H1 (cell line): ENCODE data around the gene CABLES2. TPM values are rescaled to one million over a fixed set of nuclear protein-coding genes. Genes with fewer than 3 reads are reported as not detected.

Source experiments
- CTCF ChIA-PET: fragments of 300-600 bp; sonication (Branson Sonifier 250); formaldehyde crosslinking; loops from one replicate; lab custom pipeline; 2021; ENCODE audit not compliant: partially characterized antibody; lab: Charles Lee
- POLR2A ChIA-PET: fragments of 300-600 bp; sonication (Branson Sonifier 250); formaldehyde crosslinking; loops from one replicate; lab custom pipeline; 2021; ENCODE audit warnings: inconsistent platforms; ENCODE audit not compliant: partially characterized antibody; lab: Charles Lee
- DNase-seq, 2 experiments: peaks; one replicate each; pipeline versions ENCODE4 v3.0.0 to v3.0.0-alpha.2; 2010 to 2022; ENCODE audit warnings: low spot score in 2 of 2, low read depth in 1 of 2, mixed read lengths in 1 of 2
- FAIRE-seq: peaks from 2 replicates; lab custom pipeline; 2011; peaks lifted over from hg19 to GRCh38; lab: Jason Lieb, UNC
- H2AFZ ChIP-seq: 2 replicates; pipeline ENCODE4 v1.8.1; 2012; ENCODE audit warnings: low read length, inconsistent platforms
- H2AK5ac ChIP-seq: 2 replicates; pipeline ENCODE4 v1.6.1; 2013; ENCODE audit warnings: low read depth, low read length
- H2BK120ac ChIP-seq: replicated peaks from 2 replicates; pipeline ENCODE3; 2013; ENCODE audit warnings: low read depth, low read length, inconsistent platforms
- H2BK12ac ChIP-seq: 2 replicates; pipeline ENCODE4 v1.6.1; 2013; ENCODE audit warnings: low read depth, low read length
- H2BK15ac ChIP-seq: 2 replicates; pipeline ENCODE4 v1.6.1; 2013; ENCODE audit warnings: low read length
- H2BK20ac ChIP-seq: 2 replicates; pipeline ENCODE4 v1.6.1; 2013; ENCODE audit warnings: low read length
- H2BK5ac ChIP-seq: 2 replicates; pipeline ENCODE4 v1.6.1; 2013; ENCODE audit warnings: low read depth, low read length
- H3K14ac ChIP-seq: 2 replicates; pipeline ENCODE4 v1.6.1; 2013; ENCODE audit warnings: inconsistent platforms; ENCODE audit not compliant: insufficient read length
- H3K18ac ChIP-seq: 2 replicates; pipeline ENCODE4 v1.6.1; 2013; ENCODE audit warnings: low read length; ENCODE audit errors: extremely low read depth
- H3K23ac ChIP-seq: 2 replicates; pipeline ENCODE4 v1.6.1; 2013; ENCODE audit warnings: inconsistent platforms; ENCODE audit not compliant: insufficient read length
- H3K23me2 ChIP-seq: 2 replicates; pipeline ENCODE4 v1.6.1; 2013; ENCODE audit warnings: low read depth, low read length
- H3K27ac ChIP-seq: 2 replicates; pipeline ENCODE4 v1.6.1; 2011; ENCODE audit warnings: low read depth, low read length, inconsistent platforms
- H3K27me3 ChIP-seq, 4 experiments: replicated peaks in 1 of 4; 1 replicate in 1 of 4; 2 replicates in 3 of 4; pipeline versions ENCODE4 v1.6.1 to v1.8.1; 2011 to 2013; ENCODE audit warnings: low read length in 3 of 4, mild to moderate bottlenecking in 3 of 4, inconsistent platforms in 2 of 4, mixed read lengths in 2 of 4, moderate library complexity in 1 of 4; ENCODE audit not compliant: control insufficient read depth in 3 of 4, insufficient read depth in 3 of 4; ENCODE audit errors: extremely low read depth in 1 of 4
- H3K36me3 ChIP-seq, 4 experiments: 2 replicates each; pipeline versions ENCODE4 v1.6.1 to v1.8.1; 2011 to 2013; ENCODE audit warnings: mild to moderate bottlenecking in 4 of 4, low read length in 3 of 4, moderate library complexity in 2 of 4, control low read depth in 1 of 4, inconsistent platforms in 1 of 4; ENCODE audit not compliant: insufficient read depth in 4 of 4, control insufficient read depth in 2 of 4
- H3K4ac ChIP-seq: replicated peaks from 2 replicates; pipeline ENCODE3; 2013; ENCODE audit warnings: low read length, low read depth, mixed read lengths, inconsistent platforms; ENCODE audit not compliant: insufficient read length
- H3K4me1 ChIP-seq, 4 experiments: replicated peaks in 1 of 4; 1 replicate in 1 of 4; 2 replicates in 3 of 4; pipeline versions ENCODE4 v1.6.1 to v1.8.1; 2011 to 2013; ENCODE audit warnings: low read length in 3 of 4, inconsistent platforms in 2 of 4, mixed read lengths in 1 of 4; ENCODE audit not compliant: insufficient read depth in 4 of 4, control insufficient read depth in 3 of 4
- H3K4me2 ChIP-seq, 2 experiments: 2 replicates each; pipeline versions ENCODE4 v1.6.1 to v1.8.1; 2011 to 2013; ENCODE audit warnings: low read depth in 2 of 2, low read length in 2 of 2, control low read depth in 1 of 2, inconsistent platforms in 1 of 2, mild to moderate bottlenecking in 1 of 2; ENCODE audit not compliant: insufficient read depth in 1 of 2
- H3K4me3 ChIP-seq, 4 experiments: fragments of 200-600, 300-600 bp in 1 of 4; sonication (generic), shearing (Covaris generic), sonication (Bioruptor Twin) in 1 of 4; 2 replicates each; pipeline versions ENCODE4 v1.5.1 to v1.8.1; 2011 to 2016; ENCODE audit warnings: low read length in 4 of 4, low read depth in 3 of 4, control low read depth in 2 of 4, inconsistent platforms in 2 of 4, mild to moderate bottlenecking in 2 of 4, mixed read lengths in 1 of 4, moderate library complexity in 1 of 4; ENCODE audit not compliant: insufficient read depth in 2 of 4; ENCODE audit errors: extremely low read depth in 1 of 4
- H3K56ac ChIP-seq: replicated peaks from 2 replicates; pipeline ENCODE3; 2013; ENCODE audit warnings: low read depth, mild to moderate bottlenecking, mixed read lengths, low read length, inconsistent platforms; ENCODE audit not compliant: insufficient read length
- H3K79me1 ChIP-seq: 2 replicates; pipeline ENCODE4 v1.6.1; 2013; ENCODE audit warnings: low read depth, low read length, control low read depth
- H3K79me2 ChIP-seq, 2 experiments: 2 replicates each; pipeline versions ENCODE4 v1.6.1 to v1.8.1; 2012 to 2013; ENCODE audit warnings: low read length in 2 of 2, mild to moderate bottlenecking in 2 of 2, inconsistent platforms in 1 of 2; ENCODE audit not compliant: insufficient read depth in 2 of 2, control insufficient read depth in 1 of 2
- H3K9ac ChIP-seq, 4 experiments: replicated peaks in 1 of 4; 1 replicate in 1 of 4; 2 replicates in 3 of 4; pipeline versions ENCODE4 v1.6.1 to v1.8.1; 2011 to 2013; ENCODE audit warnings: low read depth in 3 of 4, low read length in 3 of 4, control low read depth in 2 of 4, mild to moderate bottlenecking in 2 of 4, moderate library complexity in 2 of 4, inconsistent platforms in 1 of 4; ENCODE audit errors: extremely low read depth in 1 of 4
- H3K9me3 ChIP-seq, 2 experiments: 2 replicates each; pipeline versions ENCODE4 v1.6.1 to v1.8.1; 2012 to 2013; ENCODE audit warnings: mild to moderate bottlenecking in 2 of 2, moderate library complexity in 2 of 2, control low read depth in 1 of 2, inconsistent platforms in 1 of 2, low read depth in 1 of 2, low read length in 1 of 2, mixed read lengths in 1 of 2; ENCODE audit not compliant: insufficient read depth in 2 of 2
- H4K20me1 ChIP-seq, 2 experiments: replicated peaks in 1 of 2; 2 replicates each; pipeline versions ENCODE3 to v1.8.1; 2011 to 2013; ENCODE audit warnings: inconsistent platforms in 2 of 2, low read length in 2 of 2, mild to moderate bottlenecking in 1 of 2; ENCODE audit not compliant: insufficient read depth in 2 of 2, control insufficient read depth in 1 of 2
- H4K5ac ChIP-seq: 2 replicates; pipeline ENCODE4 v1.6.1; 2013; ENCODE audit warnings: low read length, low read depth, mixed read lengths, inconsistent platforms; ENCODE audit not compliant: insufficient read length
- H4K8ac ChIP-seq: 2 replicates; pipeline ENCODE4 v1.8.0; 2013; ENCODE audit warnings: mild to moderate bottlenecking, moderate library complexity, low read length, inconsistent platforms; ENCODE audit not compliant: insufficient read depth; ENCODE audit errors: extremely low read depth
- H4K91ac ChIP-seq: replicated peaks from 2 replicates; pipeline ENCODE3; 2013; ENCODE audit warnings: low read length, mixed read lengths, inconsistent platforms; ENCODE audit not compliant: insufficient read length
- CREB1 ChIP-seq: IDR thresholded peaks from 2 replicates; pipeline ENCODE4 v1.6.1; 2012; ENCODE audit warnings: inconsistent platforms
- CTCF ChIP-seq, 3 experiments: IDR thresholded peaks; 1 replicate in 2 of 3; 2 replicates in 1 of 3; pipeline versions ENCODE4 v1.5.1 to v1.6.1; 2011; ENCODE audit warnings: low read length in 3 of 3, mild to moderate bottlenecking in 3 of 3, inconsistent platforms in 2 of 3, low read depth in 1 of 3, moderate library complexity in 1 of 3; ENCODE audit not compliant: insufficient read depth in 1 of 3; ENCODE audit errors: control extremely low read depth in 1 of 3
- RAD21 ChIP-seq, 2 experiments: IDR thresholded peaks in 1 of 2; conservative IDR thresholded peaks in 1 of 2; 2 replicates each; pipeline ENCODE4 v1.6.1; 2011; ENCODE audit warnings: low read depth in 2 of 2, low read length in 2 of 2, improper control_type of control experiment in 1 of 2, inconsistent platforms in 1 of 2, mild to moderate bottlenecking in 1 of 2, moderate library complexity in 1 of 2
- RXRA ChIP-seq: IDR thresholded peaks from 2 replicates; pipeline ENCODE4 v1.6.1; 2011; ENCODE audit warnings: low read depth, mild to moderate bottlenecking, low read length, moderate library complexity; ENCODE audit not compliant: insufficient read depth
- WGBS, 2 experiments: shearing (Covaris generic) in 1 of 2; methylation state at CpG; one replicate each; pipeline versions ENCODE4 v1.1.6 to v1.1.7; 2013 to 2015; ENCODE audit warnings: low lambda C conversion rate in 2 of 2, mixed read lengths in 2 of 2, inconsistent platforms in 1 of 2, low coverage in 1 of 2, missing lambda C conversion rate in 1 of 2; ENCODE audit not compliant: insufficient replicate concordance in 2 of 2, insufficient coverage in 1 of 2, insufficient read length in 1 of 2; ENCODE audit errors: extremely low coverage in 1 of 2, missing lambda C conversion rate in 1 of 2; 5-methylcytosine and 5-hydroxymethylcytosine counted together
- polyA plus RNA-seq, 7 experiments: library from polyadenylated mRNA; depleted of rRNA in 3 of 7; stranded (reverse) in 5 of 7; unstranded in 2 of 7; fragments of >200 nt in 5 of 7; fragments of 200-250 nt in 2 of 7; gene quantifications; 1 replicate in 5 of 7; 2 replicates in 1 of 7; 4 replicates in 1 of 7; pipeline versions ENCODE4 v1.2.1 to v1.2.3, GENCODE V29; 2011 to 2013; ENCODE audit warnings: missing spikeins in 2 of 7, mixed read lengths in 2 of 7
- total RNA-seq: library from RNA; stranded (reverse); fragmentation: NEBNext Ultra II Directional; extraction: Animal tissue kit (Norgen Biotek cat#: 25700); gene quantifications from 2 replicates; pipeline ENCODE4 v1.2.1, GENCODE V29; 2021

The CABLES2 gene
- total and polyA plus RNA-seq, 2 of the 8 experiments (the other 6 are each of a cell fraction or from before 2014, with no cell fraction given): 8.0 to 8.8 TPM

GRCh38 chr20:62409931-62410745, 3.1 kb upstream of the CABLES2 start:
- no peak overlapping the region for H3K27ac ChIP-seq
- H3K14ac ChIP-seq: no peak overlapping the region
- H4K20me1 ChIP-seq: peaks cover 0 to 12% of the 10 kb centered on the region in 2 experiments
- TF ChIP-seq RAD21 (IDR thresholded peaks at IDR 0.05 in 1 of 2, conservative IDR thresholded peaks at IDR 0.05 in 1 of 2; ENCODE audit: low read depth in 2 of 2, low read length in 2 of 2) (peak; percentile 79 to 87), CTCF (IDR thresholded peaks at IDR 0.05; ENCODE audit: control extremely low read depth in 1 of 3, insufficient read depth in 1 of 3, low read depth in 1 of 3, low read length in 3 of 3) (peak in 2 of 3 experiments; percentile 75 to 86; a peak in 3 of 4 replicates), CREB1 (0 out of 2 replicates have a peak, but pooled peaks have one; percentile 10), RXRA (no peak)
- H3K9me3 ChIP-seq: no peaks in the 10 kb centered on the region
- peak overlapping the region; percentile 62; the same call in 1 of the 2 replicates for H4K8ac ChIP-seq
- no peak overlapping the region for H2BK5ac ChIP-seq
- H3K9ac ChIP-seq: no peak overlapping the region
- no peaks in the 10 kb centered on the region for H3K36me3 ChIP-seq
- H3K79me1 ChIP-seq: no peaks in the 10 kb centered on the region
- no peaks in the 10 kb centered on the region for H3K79me2 ChIP-seq
- no peak overlapping the region for H3K23ac ChIP-seq
- H2BK120ac ChIP-seq: no peak overlapping the region
- H4K91ac ChIP-seq: peak overlapping the region; percentile 54
- H3K56ac ChIP-seq: no peak overlapping the region
- DNase-seq: peak in 1 of 2 experiments; percentile 85
- H2BK12ac ChIP-seq: no peak overlapping the region; the same call in 1 of the 2 replicates
- no peak overlapping the region for H3K4ac ChIP-seq
- H3K18ac ChIP-seq: no peak overlapping the region
- H4K5ac ChIP-seq: no peak overlapping the region
- WGBS, 2 experiments: 43% methylated on average over 30 of the region's 30 CpGs; no CpG with 5 or more reads in 1 of the 2 experiments
- no peaks in the 10 kb centered on the region; the same call in 1 of the 2 replicates for H3K23me2 ChIP-seq
- H2AFZ ChIP-seq: no peak overlapping the region
- H2AK5ac ChIP-seq: no peak overlapping the region
- CTCF ChIA-PET: interaction anchor here (0.6 to 7.1 kb wide), 39 partner anchors 9 to 291 kb away, joined by 3 to 104 read pairs (median 4); partner anchors contain the start of gene RBBP8NL
- no peak overlapping the region for H2BK20ac ChIP-seq
- POLR2A ChIA-PET: interaction anchor here (1.0 to 4.0 kb wide), 9 partner anchors 10 to 224 kb away, joined by 3 to 25 read pairs (median 4); partner anchors contain the start of gene RBBP8NL
- H3K27me3 ChIP-seq: peaks cover 0 to 8% (median 1%) of the 10 kb centered on the region in 4 experiments; a peak in 2 of 7 replicates
- no peak for FAIRE-seq
- peaks cover 0 to 26% (median 8%) of the 10 kb centered on the region in 4 experiments; a peak in 6 of 7 replicates for H3K4me1 ChIP-seq
- H3K4me2 ChIP-seq: peak overlapping the region in 1 of 2 experiments; percentile 50; a peak in 3 of 4 replicates
- H3K4me3 ChIP-seq: peak overlapping the region in 1 of 4 experiments; percentile 34; a peak in 1 of 8 replicates
- H2BK15ac ChIP-seq: no peak overlapping the region
